ENCODE results near the gene DAB1. TPM values are rescaled to one million over a fixed set of nuclear protein-coding genes. Genes with fewer than 3 reads are reported as not detected.

DAB1 gene
- total and polyA plus RNA-seq, 10 of the 15 experiments (the other 5 are each of a cell fraction or from before 2014, with no cell fraction given), result 0.02 to 0.10 (median 0.03) TPM; not detected in 5

GRCh38 chr1:57109247-57109646 lies 314.6 kb downstream of the DAB1 start (continued):
- no peak for TF ChIP-seq ZBTB4 (CRISPR knock-in tag; IDR thresholded peaks at IDR 0.05)
- TF ChIP-seq SREBF2 (IDR thresholded peaks at IDR 0.05; ENCODE audit: low read length), result no peak
- no peak for TF ChIP-seq MLLT1 (IDR thresholded peaks at IDR 0.05)
- no peak for TF ChIP-seq HDAC2 (IDR thresholded peaks at IDR 0.05)
- no peak for TF ChIP-seq ETV6 (conservative IDR thresholded peaks at IDR 0.05 in 1 of 2, IDR thresholded peaks at IDR 0.05 in 1 of 2; ENCODE audit: borderline replicate concordance in 1 of 2, low read depth in 1 of 2)
- TF ChIP-seq CBX5 (IDR thresholded peaks at IDR 0.05; ENCODE audit: low read depth), result no peak
- TF ChIP-seq YY1 (IDR thresholded peaks at IDR 0.05; ENCODE audit: low read depth, low read length), result no peak
- TF ChIP-seq SIN3A (IDR thresholded peaks at IDR 0.05; ENCODE audit: low read depth, low read length), result no peak
- no peak for TF ChIP-seq ZZZ3 (IDR thresholded peaks at IDR 0.05; ENCODE audit: control insufficient read depth, insufficient read length, low read depth)
- TF ChIP-seq TBL1XR1 (IDR thresholded peaks at IDR 0.05; ENCODE audit: low read depth, low read length), result no peak
